K562 (cell line): Measurements from ENCODE around the gene INTS1. TPM values are rescaled to one million over a fixed set of nuclear protein-coding genes. Genes with fewer than 3 reads are reported as not detected.

Source experiments
- ATAC-seq: fragments of 200-7000 bp; cut with Tn5 transposase; 3 replicates; pipeline ENCODE4 v1.9.1; 2020; ENCODE audit warnings: moderate library complexity
- BruUV-seq: library from RNA; stranded (reverse); fragments of 400-500 nt; replicated peaks from 2 replicates; lab custom pipeline; 2021; lab: Mats Ljungman, UMichigan
- CTCF ChIA-PET: fragments of 300-600 bp; formaldehyde crosslinking; extraction: SDS; loops from one replicate; lab custom pipeline; 2021; ENCODE audit warnings: low intra/inter-chr PET ratio; lab: Yijun Ruan, JAX
- POLR2A ChIA-PET: fragments of 300-600, 350-650 bp; sonication (Branson Sonifier 250); formaldehyde crosslinking; extraction: SDS; loops from one replicate; lab custom pipeline; 2021; ENCODE audit warnings: antibody characterized with exemption, inconsistent platforms; lab: Yijun Ruan, JAX
- DNase-seq, 4 experiments: peaks; one replicate each; pipeline versions ENCODE4 v3.0.0 to v3.0.0-alpha.2; 2011 to 2018; ENCODE audit warnings: low spot score in 3 of 4, mixed read lengths in 3 of 4; ENCODE audit errors: extremely low read depth in 1 of 4
- FAIRE-seq: peaks from 2 replicates; lab custom pipeline; 2011; peaks lifted over from hg19 to GRCh38; lab: Jason Lieb, UNC
- H2AFZ ChIP-seq: 2 replicates; pipeline ENCODE4 v1.6.0; 2011; ENCODE audit warnings: low read depth, low read length, control low read depth, inconsistent platforms
- H3K27ac ChIP-seq: fragments of 200-600 bp; 3 replicates; pipeline ENCODE4 v1.8.0; 2011; ENCODE audit warnings: low read depth, mild to moderate bottlenecking, control low read depth, inconsistent platforms, low read length, moderate library complexity, mixed read lengths; ENCODE audit errors: extremely low read depth
- H3K27me3 ChIP-seq, 2 experiments: fragments of 300-600 bp in 1 of 2; 2 replicates in 1 of 2; 3 replicates in 1 of 2; pipeline versions ENCODE4 v1.6.0 to v1.8.0; 2011; ENCODE audit warnings: inconsistent platforms in 2 of 2, low read length in 2 of 2, mild to moderate bottlenecking in 1 of 2, mixed read lengths in 1 of 2, moderate library complexity in 1 of 2; ENCODE audit not compliant: control insufficient read depth in 2 of 2, insufficient read depth in 2 of 2
- H3K36me3 ChIP-seq: fragments of 300-600 bp; 3 replicates; pipeline ENCODE4 v1.8.0; 2011; ENCODE audit warnings: mild to moderate bottlenecking, low read length, inconsistent platforms; ENCODE audit not compliant: control insufficient read depth, insufficient read depth
- H3K4me1 ChIP-seq, 2 experiments: fragments of 200-600 bp in 1 of 2; replicated peaks in 1 of 2; 2 replicates in 1 of 2; 3 replicates in 1 of 2; pipeline versions ENCODE4 v1.5.1 to v1.8.0; 2011; ENCODE audit warnings: inconsistent platforms in 2 of 2, low read length in 2 of 2, mild to moderate bottlenecking in 1 of 2, mixed read lengths in 1 of 2, moderate library complexity in 1 of 2; ENCODE audit not compliant: control insufficient read depth in 2 of 2, insufficient read depth in 2 of 2
- H3K4me2 ChIP-seq: 2 replicates; pipeline ENCODE4 v1.6.1; 2011; ENCODE audit warnings: low read length, control low read depth, inconsistent platforms, mixed read lengths; ENCODE audit not compliant: insufficient read depth
- H3K4me3 ChIP-seq: fragments of 200-600 bp; sonication (generic), shearing (Covaris generic); 2 replicates; pipeline ENCODE4 v1.5.1; 2016; ENCODE audit warnings: control low read depth, inconsistent platforms
- H3K79me2 ChIP-seq: fragments of 200-600 bp; 3 replicates; pipeline ENCODE4 v1.8.0; 2011; ENCODE audit warnings: low read length, inconsistent platforms; ENCODE audit not compliant: control insufficient read depth, insufficient read depth
- H3K9ac ChIP-seq, 2 experiments: 2 replicates each; pipeline versions ENCODE4 v1.6.0 to v1.6.1; 2011; ENCODE audit warnings: low read depth in 2 of 2, low read length in 2 of 2, control low read depth in 1 of 2, inconsistent platforms in 1 of 2, mild to moderate bottlenecking in 1 of 2, mixed read lengths in 1 of 2; ENCODE audit not compliant: insufficient read depth in 1 of 2
- H3K9me1 ChIP-seq: one replicate; pipeline ENCODE4 v1.6.0; 2011; ENCODE audit warnings: inconsistent platforms, mild to moderate bottlenecking, low read length, moderate library complexity; ENCODE audit not compliant: control insufficient read depth, insufficient read depth
- H3K9me3 ChIP-seq: replicated peaks from 2 replicates; pipeline ENCODE4 v1.5.1; 2011; ENCODE audit warnings: low read depth, low read length, inconsistent platforms; ENCODE audit not compliant: control insufficient read depth, insufficient read depth
- H4K20me1 ChIP-seq: replicated peaks from 2 replicates; pipeline ENCODE4 v1.6.1; 2011; ENCODE audit warnings: low read length, inconsistent platforms, mixed read lengths; ENCODE audit not compliant: control insufficient read depth, insufficient read depth
- ARID3B ChIP-seq: fragments of 250-450 bp; sonication (Bioruptor Pico); IDR thresholded peaks from 2 replicates; pipeline ENCODE4 v1.4.0; 2020; ENCODE audit warnings: borderline replicate concordance
- CTBP1 ChIP-seq: fragments of 450-650 bp; IDR thresholded peaks from 2 replicates; pipeline ENCODE4 v1.6.1; 2016; ENCODE audit warnings: borderline replicate concordance
- TCF7L2 ChIP-seq: fragments of 150-350 bp; IDR thresholded peaks from 2 replicates; pipeline ENCODE4 v1.6.1; 2016; ENCODE audit warnings: low read depth, mild to moderate bottlenecking, low read length, moderate library complexity
- ZNF507 ChIP-seq: conservative IDR thresholded peaks from 2 replicates; pipeline ENCODE4 v1.6.1; 2017; ENCODE audit warnings: missing genetic modification characterization, missing compliant biosample characterization
- ZNF639 ChIP-seq, 2 experiments: fragments of 200-800 bp in 1 of 2; sonication (Bioruptor generic) in 1 of 2; sonication (generic) in 1 of 2; formaldehyde crosslinking in 1 of 2; IDR thresholded peaks in 1 of 2; conservative IDR thresholded peaks in 1 of 2; 2 replicates each; pipeline versions ENCODE4 v1.5.0 to v1.6.1; 2016 to 2020; ENCODE audit warnings: missing compliant biosample characterization in 1 of 2, missing genetic modification characterization in 1 of 2, missing genetic modification reagents in 1 of 2
- WGBS: fragments of 100-300 bp; shearing (Covaris generic); methylation state at CpG from one replicate; pipeline ENCODE4 v1.1.6; 2016; ENCODE audit warnings: low coverage, mixed read lengths; ENCODE audit not compliant: insufficient coverage; ENCODE audit errors: missing lambda C conversion rate; 5-methylcytosine and 5-hydroxymethylcytosine counted together
- in situ Hi-C: fragments of 300-500 bp; cut with MboI; formaldehyde crosslinking; loops from 4 replicates; pipeline ENCODE4 v1.15.0; 2018; ENCODE audit warnings: inconsistent platforms, mixed read lengths
- intact Hi-C: fragments of 100-400 bp; cut with micrococcal nuclease; formaldehyde crosslinking; loops from 2 replicates; pipeline ENCODE4 v1.14.2; 2022
- polyA plus RNA-seq, 8 experiments: library from polyadenylated mRNA; depleted of rRNA in 4 of 8; stranded (reverse) in 5 of 8; unstranded in 3 of 8; fragments of >200 nt; fragmentation: Nextera tagmentation in 2 of 8; fragmentation: Illumina TruSeq in 1 of 8; extraction: Ambion mirVana in 2 of 8; extraction: Trizol in 1 of 8; gene quantifications; 2 replicates each; pipeline versions ENCODE4 v1.2.1 to v1.2.3, GENCODE V29; 2011 to 2014; ENCODE audit warnings: inconsistent platforms in 1 of 8, missing spikeins in 1 of 8
- total RNA-seq, 7 experiments: library from RNA; depleted of rRNA in 6 of 7; stranded (reverse); fragments of >200 nt in 6 of 7; fragmentation: Illumina TruSeq in 2 of 7; extraction: Trizol in 2 of 7; gene quantifications; 2 replicates each; pipeline versions ENCODE4 v1.2.1 to v1.2.3, GENCODE V29; 2011 to 2021; ENCODE audit warnings: low replicate concordance in 1 of 7

INTS1 gene
- total and polyA plus RNA-seq, 9 of the 15 experiments (the other 6 are each of a cell fraction or from before 2014, with no cell fraction given), result 0.34 to 119 (median 18.5) TPM

GRCh38 chr7:1492221-1492620 is 12.0 kb downstream of the INTS1 start:
- POLR2A ChIA-PET, result no interaction called here
- TF ChIP-seq ZNF507 (tag), result no peak
- TF ChIP-seq ARID3B, result no peak
- no peak for TF ChIP-seq CTBP1
- TF ChIP-seq ZNF639 (CRISPR knock-in tag; conservative IDR thresholded peaks at IDR 0.05 in 1 of 2, IDR thresholded peaks at IDR 0.05 in 1 of 2), result no peak
- TF ChIP-seq TCF7L2, result no peak
- BruUV-seq, result no TSS peak

More at GRCh38 chr7:1492221-1492620, 12.0 kb downstream of the INTS1 start:
- H3K4me1 ChIP-seq, result peaks cover 0 to 9% of the 10 kb centered on the region in 2 experiments; a peak in 1 of 5 replicates
- no peaks in the 10 kb centered on the region for H3K27me3 ChIP-seq
- ATAC-seq, result no peak
- no peaks in the 10 kb centered on the region for H3K79me2 ChIP-seq
- no peaks in the 10 kb centered on the region for H4K20me1 ChIP-seq
- H3K9me3 ChIP-seq, result no peaks in the 10 kb centered on the region
- no peaks in the 10 kb centered on the region for H3K9me1 ChIP-seq
- H2AFZ ChIP-seq, result no peak overlapping the region
- CTCF ChIA-PET, result no interaction called here
- 90% methylated on average over 10 of the region's 10 CpGs for WGBS
- in situ Hi-C loops (no loop called here), intact Hi-C loops (no loop called here)
- H3K4me2 ChIP-seq, result no peak overlapping the region
- DNase-seq, result no peak
- FAIRE-seq, result no peak
- H3K9ac ChIP-seq, result peak overlapping the region in 1 of 2 experiments; percentile 36; a peak in 2 of 4 replicates
- H3K4me3 ChIP-seq, result no peak overlapping the region
- no peak overlapping the region for H3K27ac ChIP-seq
- H3K36me3 ChIP-seq, result peaks cover 87% of the 10 kb centered on the region; the same call in 2 of the 3 replicates
